ENCODE results near the gene ZNF546.

The ZNF546 gene

GRCh38 chr19:40055049-40055448 lies 58.2 kb downstream of the ZNF546 start:
- Histone ChIP-seq H3K36me3 (ENCODE audit: control insufficient read depth in 2 of 2, insufficient read depth in 2 of 2, low read length in 2 of 2) (peaks cover 0 to 3% of the 10 kb centered on the region in 2 donors), H3K9me3 (ENCODE audit: control insufficient read depth in 2 of 2, low read length in 2 of 2) (peaks cover 3 to 6% of the 10 kb centered on the region in 2 donors), H3K27me3 (ENCODE audit: control insufficient read depth in 1 of 2, insufficient read depth in 2 of 2, low read length in 2 of 2) (no peaks in the 10 kb centered on the region), H3K9ac (ENCODE audit: low read length in 2 of 2) (peak overlapping the region; percentile 77 to 85), H3K4me1 (ENCODE audit: control insufficient read depth, insufficient read depth, low read length) (no peaks in the 10 kb centered on the region), H3K4me3 (ENCODE audit: low read length in 2 of 2) (peak overlapping the region; percentile 85 to 88), H3K27ac (ENCODE audit: low read length) (no peak overlapping the region)

GRCh38 chr19:40055832-40056504 lies 59.1 kb downstream of the ZNF546 start, which contains the start of gene ZNF780B:
ZNF780B (minus strand) TSS chr19:40056231; CDS start chr19:40050332, 5,899 bp downstream.
- peak within 1 kb of the TSS; percentile 19 for H3K27ac ChIP-seq (ENCODE audit: low read length)
- H3K9me3 ChIP-seq (ENCODE audit: control insufficient read depth in 2 of 2, low read length in 2 of 2): peaks cover 3 to 6% of the 10 kb centered on the region in 2 donors
- H3K9ac ChIP-seq (ENCODE audit: low read length in 2 of 2): peak within 1 kb of the TSS; percentile 77 to 85
- no peaks in the 10 kb centered on the region for H3K4me1 ChIP-seq (ENCODE audit: control insufficient read depth, insufficient read depth, low read length)
- H3K27me3 ChIP-seq (ENCODE audit: control insufficient read depth in 1 of 2, insufficient read depth in 2 of 2, low read length in 2 of 2): no peaks in the 10 kb centered on the region
- no peaks in the 10 kb centered on the region for H3K36me3 ChIP-seq (ENCODE audit: control insufficient read depth in 2 of 2, insufficient read depth in 2 of 2, low read length in 2 of 2)
- H3K4me3 ChIP-seq (ENCODE audit: low read length in 2 of 2): peak within 1 kb of the TSS; percentile 85 to 88

GRCh38 chr19:40056505-40056904 lies 59.6 kb downstream of the ZNF546 start:
- Histone ChIP-seq H3K9ac (ENCODE audit: low read length in 2 of 2) (peak overlapping the region; percentile 77 to 85), H3K4me3 (ENCODE audit: low read length in 2 of 2) (peak overlapping the region; percentile 85 to 88), H3K27ac (ENCODE audit: low read length) (peak overlapping the region; percentile 19), H3K27me3 (ENCODE audit: control insufficient read depth in 1 of 2, insufficient read depth in 2 of 2, low read length in 2 of 2) (no peaks in the 10 kb centered on the region), H3K9me3 (ENCODE audit: control insufficient read depth in 2 of 2, low read length in 2 of 2) (peaks cover 3 to 6% of the 10 kb centered on the region in 2 donors), H3K4me1 (ENCODE audit: control insufficient read depth, insufficient read depth, low read length) (no peaks in the 10 kb centered on the region), H3K36me3 (ENCODE audit: control insufficient read depth in 2 of 2, insufficient read depth in 2 of 2, low read length in 2 of 2) (no peaks in the 10 kb centered on the region)

GRCh38 chr19:40057166-40057565 lies 60.3 kb downstream of the ZNF546 start:
- no peak overlapping the region for H3K27ac ChIP-seq (ENCODE audit: low read length)
- H3K36me3 ChIP-seq (ENCODE audit: control insufficient read depth in 2 of 2, insufficient read depth in 2 of 2, low read length in 2 of 2): no peaks in the 10 kb centered on the region
- H3K9me3 ChIP-seq (ENCODE audit: control insufficient read depth in 2 of 2, low read length in 2 of 2): peaks cover 3 to 6% of the 10 kb centered on the region in 2 donors
- no peaks in the 10 kb centered on the region for H3K27me3 ChIP-seq (ENCODE audit: control insufficient read depth in 1 of 2, insufficient read depth in 2 of 2, low read length in 2 of 2)
- H3K4me1 ChIP-seq (ENCODE audit: control insufficient read depth, insufficient read depth, low read length): no peaks in the 10 kb centered on the region
- no peak overlapping the region for H3K9ac ChIP-seq (ENCODE audit: low read length in 2 of 2)
- no peak overlapping the region for H3K4me3 ChIP-seq (ENCODE audit: low read length in 2 of 2)

- Histone ChIP-seq H3K4me1 (ENCODE audit: control insufficient read depth, insufficient read depth, low read length) (no peaks in the 10 kb centered on the region), H3K4me3 (ENCODE audit: low read length in 2 of 2) (no peak overlapping the region), H3K9me3 (ENCODE audit: control insufficient read depth in 2 of 2, low read length in 2 of 2) (peaks cover 3 to 6% of the 10 kb centered on the region in 2 donors), H3K27me3 (ENCODE audit: control insufficient read depth in 1 of 2, insufficient read depth in 2 of 2, low read length in 2 of 2) (no peaks in the 10 kb centered on the region), H3K9ac (ENCODE audit: low read length in 2 of 2) (no peak overlapping the region), H3K27ac (ENCODE audit: low read length) (no peak overlapping the region), H3K36me3 (ENCODE audit: control insufficient read depth in 2 of 2, insufficient read depth in 2 of 2, low read length in 2 of 2) (no peaks in the 10 kb centered on the region)
Measured at GRCh38 chr19:40059624-40060023, 62.8 kb downstream of the ZNF546 start.

GRCh38 chr19:40070058-40070457 lies 73.2 kb downstream of the ZNF546 start:
- Histone ChIP-seq H3K4me1 (ENCODE audit: control insufficient read depth, insufficient read depth, low read length) (no peaks in the 10 kb centered on the region), H3K9ac (ENCODE audit: low read length in 2 of 2) (no peak overlapping the region), H3K27ac (ENCODE audit: low read length) (no peak overlapping the region), H3K9me3 (ENCODE audit: control insufficient read depth in 2 of 2, low read length in 2 of 2) (peaks cover 6 to 12% of the 10 kb centered on the region in 2 donors), H3K36me3 (ENCODE audit: control insufficient read depth in 2 of 2, insufficient read depth in 2 of 2, low read length in 2 of 2) (peaks cover 12% of the 10 kb centered on the region in 2 donors), H3K4me3 (ENCODE audit: low read length in 2 of 2) (no peak overlapping the region), H3K27me3 (ENCODE audit: control insufficient read depth in 1 of 2, insufficient read depth in 2 of 2, low read length in 2 of 2) (no peaks in the 10 kb centered on the region)
